Adrenal gland (tissue), 12 donors: ENCODE measurements around the gene SGMS1. TPM values are rescaled to one million over a fixed set of nuclear protein-coding genes. Genes with fewer than 3 reads are reported as not detected.

Experiments
- DNase-seq, 7 donors: peaks; one replicate each; pipeline ENCODE4 v3.0.0-alpha.2; 2019 to 2020
- H3K27ac ChIP-seq, 5 donors: fragments of 200-600 bp; sonication (generic) in 4 of 5; 1 replicate in 3 of 5; 2 replicates in 2 of 5; pipeline versions ENCODE4 v1.5.1 to v1.8.0; 2016 to 2020; ENCODE audit warnings: mild to moderate bottlenecking in 1 of 5
- H3K27me3 ChIP-seq: fragments of 200-600 bp; 2 replicates; pipeline ENCODE4 v1.8.0; 2021
- H3K36me3 ChIP-seq, 2 donors: fragments of 200-600 bp; replicated peaks in 1 of 2; 1 replicate in 1 of 2; 2 replicates in 1 of 2; pipeline versions ENCODE4 v1.5.1 to v1.8.0; 2018 to 2022
- H3K4me1 ChIP-seq, 2 donors: fragments of 200-600 bp; replicated peaks in 1 of 2; 1 replicate in 1 of 2; 2 replicates in 1 of 2; pipeline versions ENCODE4 v1.5.1 to v1.8.0; 2018 to 2021
- H3K4me3 ChIP-seq, 4 donors: fragments of 200-600 bp; sonication (generic) in 3 of 4; one replicate each; pipeline ENCODE4 v1.5.1; 2016 to 2018
- H3K9me3 ChIP-seq, 3 donors: fragments of 200-600 bp; sonication (generic) in 1 of 3; replicated peaks in 1 of 3; 1 replicate in 2 of 3; 2 replicates in 1 of 3; pipeline versions ENCODE4 v1.5.1 to v1.8.0; 2016 to 2021
- CTCF ChIP-seq, 6 experiments: fragments of 450-650 bp in 4 of 6; fragments of 200-600 bp in 2 of 6; sonication (generic) in 1 of 6; IDR thresholded peaks; 1 replicate in 5 of 6; 2 replicates in 1 of 6; pipeline versions ENCODE4 v1.5.1 to v1.8.0; 2016 to 2021; ENCODE audit warnings: antibody characterized with exemption in 6 of 6, mild to moderate bottlenecking in 2 of 6, moderate library complexity in 1 of 6
- POLR2A ChIP-seq, 2 donors: fragments of 450-650 bp; IDR thresholded peaks; one replicate each; pipeline ENCODE4 v1.6.1; 2017; ENCODE audit warnings: antibody characterized with exemption in 2 of 2, mild to moderate bottlenecking in 2 of 2, moderate library complexity in 1 of 2
- WGBS, 4 donors: extraction: QIAGEN DNeasy Blood & Tissue Kit in 2 of 4; methylation state at CpG; one replicate each; pipeline versions ENCODE4 v1.1.5 to v1.1.7; 2013 to 2017; 5-methylcytosine and 5-hydroxymethylcytosine counted together
- intact Hi-C, 2 donors: fragments of 100-400 bp; cut with DNase I; formaldehyde crosslinking; loops; one replicate each; pipeline versions ENCODE4 v1.14.1 to v1.15.0; 2022 to 2023
- polyA plus RNA-seq, 3 donors: library from polyadenylated mRNA; stranded (reverse); fragments of 200-250 nt in 2 of 3; fragments of 350-450 nt in 1 of 3; fragmentation: Illumina TruSeq in 1 of 3; extraction: RNeasy Lipid Tissue Mini Kit (QIAGEN cat#74804) in 1 of 3; gene quantifications; one replicate each; pipeline ENCODE4 v1.2.3, GENCODE V29; 2013 to 2014
- total RNA-seq, 9 donors: library from RNA; depleted of rRNA in 4 of 9; stranded (reverse); fragments of >200 nt in 4 of 9; fragments of 120-200 nt in 1 of 9; fragmentation: NEBNext Ultra II Directional in 1 of 9; extraction: Animal tissue kit (Norgen Biotek cat#: 25700) in 1 of 9; gene quantifications; one replicate each; pipeline versions ENCODE4 v1.1.0 to v1.2.4, GENCODE V29; 2013 to 2023
- donor health status: healthy with polysubstance abuse.
- donor health status: Bipolar disorder and iron deficiency.
- donor health status: DM: yes; HTN: yes; CAD: no.
- donor health status: DM: no; HTN: no; CAD: no.
- donor health status: DM: no; HTN: no; CAD: no.
- donor health status: DM: yes; HTN: yes; CAD: no.

The SGMS1 gene
- total and polyA plus RNA-seq, 12 donors: 9.1 to 152 (median 62.2) TPM

GRCh38 chr10:50346942-50347341 lies 276.8 kb downstream of the SGMS1 start:
- Histone ChIP-seq H3K36me3 (peaks cover 0 to 7% of the 10 kb centered on the region in 2 donors), H3K27me3 (no peaks in the 10 kb centered on the region), H3K4me1 (peaks cover 10 to 14% of the 10 kb centered on the region in 2 donors), H3K27ac (no peak overlapping the region), H3K9me3 (peaks cover 0 to 5% (median 0%) of the 10 kb centered on the region in 3 donors), H3K4me3 (no peak overlapping the region)
- DNase-seq: no peak
- TF ChIP-seq POLR2A (IDR thresholded peaks at IDR 0.05) (no peak), CTCF (IDR thresholded peaks at IDR 0.05) (no peak)
- 91 to 100% (median 94%) methylated on average over 2 of the region's 2 CpGs for WGBS, 4 donors
- intact Hi-C loops: no loop called here

GRCh38 chr10:50345545-50345944 lies 278.2 kb downstream of the SGMS1 start:
- H3K27ac ChIP-seq: no peak overlapping the region
- H3K27me3 ChIP-seq: no peaks in the 10 kb centered on the region
- peaks cover 0 to 5% (median 0%) of the 10 kb centered on the region in 3 donors for H3K9me3 ChIP-seq
- peaks cover 0 to 7% of the 10 kb centered on the region in 2 donors for H3K36me3 ChIP-seq
- no peak for DNase-seq
- WGBS, 4 donors: 56 to 99% (median 70%) methylated on average over 3 of the region's 3 CpGs
- H3K4me3 ChIP-seq: no peak overlapping the region
- intact Hi-C loops: no loop called here
- TF ChIP-seq POLR2A (IDR thresholded peaks at IDR 0.05): no peak
- no peak for TF ChIP-seq CTCF (IDR thresholded peaks at IDR 0.05)
- H3K4me1 ChIP-seq: peaks cover 10 to 17% of the 10 kb centered on the region in 2 donors

GRCh38 chr10:50343702-50344331 lies 279.9 kb downstream of the SGMS1 start:
- Histone ChIP-seq H3K9me3 (peaks cover 0 to under 1% (median 0%) of the 10 kb centered on the region in 3 donors), H3K4me3 (no peak overlapping the region), H3K4me1 (peaks cover 10 to 17% of the 10 kb centered on the region in 2 donors), H3K27ac (no peak overlapping the region), H3K36me3 (peaks cover 0 to 7% of the 10 kb centered on the region in 2 donors), H3K27me3 (no peaks in the 10 kb centered on the region)
- no peak for DNase-seq
- 95 to 100% (median 96%) methylated on average over 11 to 12 of the region's 12 CpGs for WGBS, 4 donors
- intact Hi-C loops: no loop called here
- TF ChIP-seq POLR2A (IDR thresholded peaks at IDR 0.05): no peak
- TF ChIP-seq CTCF (IDR thresholded peaks at IDR 0.05): no peak

GRCh38 chr10:50341987-50342386 lies 281.8 kb downstream of the SGMS1 start:
- WGBS, 4 donors: 50 to 60% (median 54%) methylated on average over 2 of the region's 2 CpGs
- peaks cover 0 to 7% of the 10 kb centered on the region in 2 donors for H3K36me3 ChIP-seq
- no peak for TF ChIP-seq POLR2A (IDR thresholded peaks at IDR 0.05)
- no peak for TF ChIP-seq CTCF (IDR thresholded peaks at IDR 0.05)
- no peaks in the 10 kb centered on the region for H3K9me3 ChIP-seq
- peaks cover 0 to 7% of the 10 kb centered on the region in 2 donors for H3K4me1 ChIP-seq
- no peak overlapping the region for H3K4me3 ChIP-seq
- H3K27me3 ChIP-seq: no peaks in the 10 kb centered on the region
- intact Hi-C loops: no loop called here
- H3K27ac ChIP-seq: no peak overlapping the region
- DNase-seq: no peak
